K562 (cell line): ENCODE measurements around the gene SCAP. TPM values are rescaled to one million over a fixed set of nuclear protein-coding genes. Genes with fewer than 3 reads are reported as not detected.

Experiments
- BRD4 ChIP-seq: fragments of 200-600 bp; sonication (generic); IDR thresholded peaks from 2 replicates; pipeline ENCODE4 v1.6.1; 2017; ENCODE audit warnings: inconsistent platforms
- ETV1 ChIP-seq: fragments of 450-650 bp; conservative IDR thresholded peaks from 2 replicates; pipeline ENCODE4 v1.6.1; 2016; ENCODE audit warnings: missing genetic modification characterization, control low read depth, low read depth, missing compliant biosample characterization
- HLTF ChIP-seq: fragments of 450-650 bp; IDR thresholded peaks from 2 replicates; pipeline ENCODE4 v1.6.1; 2016
- HMGN3 ChIP-seq: IDR thresholded peaks from 2 replicates; pipeline ENCODE4 v1.6.1; 2011; ENCODE audit warnings: borderline replicate concordance, low read depth, mild to moderate bottlenecking, mixed read lengths, low read length; ENCODE audit not compliant: insufficient read length; ENCODE audit errors: extremely low read depth
- MCM7 ChIP-seq, 2 experiments: fragments of 450-650 bp; IDR thresholded peaks; 2 replicates each; pipeline ENCODE4 v1.6.1; 2016 to 2018
- MIER1 ChIP-seq: fragments of 450-650 bp; IDR thresholded peaks from 2 replicates; pipeline ENCODE4 v1.6.1; 2016; ENCODE audit warnings: antibody characterized with exemption, mild to moderate bottlenecking, low read depth
- MYNN ChIP-seq, 2 experiments: sonication (generic); formaldehyde crosslinking in 1 of 2; IDR thresholded peaks; 2 replicates each; pipeline versions ENCODE4 v1.5.0 to v1.6.1; 2016 to 2020; ENCODE audit warnings: antibody characterized with exemption in 1 of 2, missing genetic modification reagents in 1 of 2
- PML ChIP-seq: IDR thresholded peaks from 2 replicates; pipeline ENCODE4 v1.6.1; 2012; ENCODE audit warnings: low read length, inconsistent platforms
- RAD51 ChIP-seq: fragments of 450-650 bp; IDR thresholded peaks from 2 replicates; pipeline ENCODE4 v1.7.1; 2016; ENCODE audit warnings: low read depth, mild to moderate bottlenecking, borderline replicate concordance
- SMARCA4 ChIP-seq: fragments of 450-650 bp; IDR thresholded peaks from 2 replicates; pipeline ENCODE4 v1.6.1; 2016
- U2AF2 ChIP-seq: fragments of 200-400 bp; formaldehyde crosslinking; optimal IDR thresholded peaks from 2 replicates; pipeline ENCODE3; 2017; ENCODE audit warnings: low read depth, mild to moderate bottlenecking, low read length
- ZBTB49 ChIP-seq: sonication (generic); formaldehyde crosslinking; IDR thresholded peaks from 2 replicates; pipeline ENCODE4 v1.8.0; 2022; ENCODE audit warnings: missing genetic modification reagents, mild to moderate bottlenecking, borderline replicate concordance
- ZBTB8A ChIP-seq: fragments of 450-650 bp; IDR thresholded peaks from 2 replicates; pipeline ENCODE4 v1.6.1; 2018; ENCODE audit warnings: mild to moderate bottlenecking, moderate library complexity; ENCODE audit not compliant: partially characterized antibody
- ZC3H11A ChIP-seq: IDR thresholded peaks from 2 replicates; pipeline ENCODE4 v1.6.1; 2012; ENCODE audit warnings: low read depth, low read length, improper control_type of control experiment
- ZNF695 ChIP-seq: fragments of 450-650 bp; formaldehyde crosslinking; IDR thresholded peaks from 2 replicates; pipeline ENCODE4 v1.4.0; 2020; ENCODE audit warnings: mild to moderate bottlenecking, moderate library complexity
- ZNF76 ChIP-seq: fragments of 250-450 bp; sonication (Bioruptor Pico); IDR thresholded peaks from 2 replicates; pipeline ENCODE4 v1.4.0; 2020; ENCODE audit warnings: mild to moderate bottlenecking, moderate library complexity, borderline replicate concordance
- polyA plus RNA-seq, 8 experiments: library from polyadenylated mRNA; depleted of rRNA in 4 of 8; stranded (reverse) in 5 of 8; unstranded in 3 of 8; fragments of >200 nt; fragmentation: Nextera tagmentation in 2 of 8; fragmentation: Illumina TruSeq in 1 of 8; extraction: Ambion mirVana in 2 of 8; extraction: Trizol in 1 of 8; gene quantifications; 2 replicates each; pipeline versions ENCODE4 v1.2.1 to v1.2.3, GENCODE V29; 2011 to 2014; ENCODE audit warnings: inconsistent platforms in 1 of 8, missing spikeins in 1 of 8
- total RNA-seq, 7 experiments: library from RNA; depleted of rRNA in 6 of 7; stranded (reverse); fragments of >200 nt in 6 of 7; fragmentation: Illumina TruSeq in 2 of 7; extraction: Trizol in 2 of 7; gene quantifications; 2 replicates each; pipeline versions ENCODE4 v1.2.1 to v1.2.3, GENCODE V29; 2011 to 2021; ENCODE audit warnings: low replicate concordance in 1 of 7
- TF ChIP-seq, protein P1 (sequence below), 2 experiments: fragments of 200-800 bp in 1 of 2; sonication (Bioruptor generic) in 1 of 2; sonication (generic) in 1 of 2; formaldehyde crosslinking in 1 of 2; IDR thresholded peaks in 1 of 2; conservative IDR thresholded peaks in 1 of 2; 2 replicates each; pipeline versions ENCODE4 v1.5.0 to v1.6.1; 2016 to 2020; ENCODE audit warnings: missing compliant biosample characterization in 1 of 2, missing genetic modification characterization in 1 of 2, missing genetic modification reagents in 1 of 2
- TF ChIP-seq, protein P2 (sequence below): fragments of 450-650 bp; IDR thresholded peaks from 2 replicates; pipeline ENCODE4 v1.6.1; 2016; ENCODE audit warnings: antibody characterized with exemption
- TF ChIP-seq, protein P3 (sequence below), 2 experiments: fragments of 150-350 bp in 1 of 2; IDR thresholded peaks; 2 replicates each; pipeline ENCODE4 v1.6.1; 2012 to 2016; ENCODE audit warnings: low read depth in 2 of 2, low read length in 2 of 2, mild to moderate bottlenecking in 1 of 2, moderate library complexity in 1 of 2

The SCAP gene
- total and polyA plus RNA-seq, 9 of the 15 experiments (the other 6 are each of a cell fraction or from before 2014, with no cell fraction given): 2.6 to 104 (median 37.8) TPM

- no peak for TF ChIP-seq ZC3H11A
- TF ChIP-seq ZNF695: no peak
- TF ChIP-seq, protein P1, sequence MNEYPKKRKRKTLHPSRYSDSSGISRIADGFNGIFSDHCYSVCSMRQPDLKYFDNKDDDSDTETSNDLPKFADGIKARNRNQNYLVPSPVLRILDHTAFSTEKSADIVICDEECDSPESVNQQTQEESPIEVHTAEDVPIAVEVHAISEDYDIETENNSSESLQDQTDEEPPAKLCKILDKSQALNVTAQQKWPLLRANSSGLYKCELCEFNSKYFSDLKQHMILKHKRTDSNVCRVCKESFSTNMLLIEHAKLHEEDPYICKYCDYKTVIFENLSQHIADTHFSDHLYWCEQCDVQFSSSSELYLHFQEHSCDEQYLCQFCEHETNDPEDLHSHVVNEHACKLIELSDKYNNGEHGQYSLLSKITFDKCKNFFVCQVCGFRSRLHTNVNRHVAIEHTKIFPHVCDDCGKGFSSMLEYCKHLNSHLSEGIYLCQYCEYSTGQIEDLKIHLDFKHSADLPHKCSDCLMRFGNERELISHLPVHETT (CRISPR knock-in tag; conservative IDR thresholded peaks at IDR 0.05 in 1 of 2, IDR thresholded peaks at IDR 0.05 in 1 of 2): peak in 1 of 2 experiments; percentile 32; a peak in 1 of 4 replicates
- peak; percentile 30 for TF ChIP-seq HMGN3
- 0 out of 2 replicates have a peak, but pooled peaks have one; percentile 60 for TF ChIP-seq MYNN (IDR thresholded peaks at IDR 0.05)
- no peak for TF ChIP-seq MYNN (CRISPR knock-in tag; IDR thresholded peaks at IDR 0.05)
- no peak for TF ChIP-seq BRD4
- TF ChIP-seq ETV1 (tag): peak; percentile 90
- TF ChIP-seq ZNF76 (CRISPR knock-in tag): no peak
- TF ChIP-seq SMARCA4: no peak
- TF ChIP-seq, protein P2, sequence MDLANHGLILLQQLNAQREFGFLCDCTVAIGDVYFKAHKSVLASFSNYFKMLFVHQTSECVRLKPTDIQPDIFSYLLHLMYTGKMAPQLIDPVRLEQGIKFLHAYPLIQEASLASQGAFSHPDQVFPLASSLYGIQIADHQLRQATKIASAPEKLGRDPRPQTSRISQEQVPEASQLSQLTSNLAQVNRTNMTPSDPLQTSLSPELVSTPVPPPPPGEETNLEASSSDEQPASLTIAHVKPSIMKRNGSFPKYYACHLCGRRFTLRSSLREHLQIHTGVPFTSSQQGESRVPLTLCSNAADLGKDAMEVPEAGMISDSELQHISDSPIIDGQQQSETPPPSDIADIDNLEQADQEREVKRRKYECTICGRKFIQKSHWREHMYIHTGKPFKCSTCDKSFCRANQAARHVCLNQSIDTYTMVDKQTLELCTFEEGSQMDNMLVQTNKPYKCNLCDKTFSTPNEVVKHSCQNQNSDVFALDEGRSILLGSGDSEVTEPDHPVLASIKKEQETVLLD: peak; percentile 100
- no peak for TF ChIP-seq ZBTB49
- peak; percentile 69 for TF ChIP-seq PML
- TF ChIP-seq, protein P3, sequence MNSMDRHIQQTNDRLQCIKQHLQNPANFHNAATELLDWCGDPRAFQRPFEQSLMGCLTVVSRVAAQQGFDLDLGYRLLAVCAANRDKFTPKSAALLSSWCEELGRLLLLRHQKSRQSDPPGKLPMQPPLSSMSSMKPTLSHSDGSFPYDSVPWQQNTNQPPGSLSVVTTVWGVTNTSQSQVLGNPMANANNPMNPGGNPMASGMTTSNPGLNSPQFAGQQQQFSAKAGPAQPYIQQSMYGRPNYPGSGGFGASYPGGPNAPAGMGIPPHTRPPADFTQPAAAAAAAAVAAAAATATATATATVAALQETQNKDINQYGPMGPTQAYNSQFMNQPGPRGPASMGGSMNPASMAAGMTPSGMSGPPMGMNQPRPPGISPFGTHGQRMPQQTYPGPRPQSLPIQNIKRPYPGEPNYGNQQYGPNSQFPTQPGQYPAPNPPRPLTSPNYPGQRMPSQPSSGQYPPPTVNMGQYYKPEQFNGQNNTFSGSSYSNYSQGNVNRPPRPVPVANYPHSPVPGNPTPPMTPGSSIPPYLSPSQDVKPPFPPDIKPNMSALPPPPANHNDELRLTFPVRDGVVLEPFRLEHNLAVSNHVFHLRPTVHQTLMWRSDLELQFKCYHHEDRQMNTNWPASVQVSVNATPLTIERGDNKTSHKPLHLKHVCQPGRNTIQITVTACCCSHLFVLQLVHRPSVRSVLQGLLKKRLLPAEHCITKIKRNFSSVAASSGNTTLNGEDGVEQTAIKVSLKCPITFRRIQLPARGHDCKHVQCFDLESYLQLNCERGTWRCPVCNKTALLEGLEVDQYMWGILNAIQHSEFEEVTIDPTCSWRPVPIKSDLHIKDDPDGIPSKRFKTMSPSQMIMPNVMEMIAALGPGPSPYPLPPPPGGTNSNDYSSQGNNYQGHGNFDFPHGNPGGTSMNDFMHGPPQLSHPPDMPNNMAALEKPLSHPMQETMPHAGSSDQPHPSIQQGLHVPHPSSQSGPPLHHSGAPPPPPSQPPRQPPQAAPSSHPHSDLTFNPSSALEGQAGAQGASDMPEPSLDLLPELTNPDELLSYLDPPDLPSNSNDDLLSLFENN (IDR thresholded peaks at IDR 0.05; ENCODE audit: low read depth in 2 of 2, low read length in 2 of 2): peak in 1 of 2 experiments; percentile 18; a peak in 1 of 4 replicates
- TF ChIP-seq HLTF: no peak
- no peak for TF ChIP-seq U2AF2
- no peak for TF ChIP-seq MCM7 (IDR thresholded peaks at IDR 0.05)
- TF ChIP-seq RAD51: no peak; the same call in 1 of the 2 replicates
- TF ChIP-seq MIER1: no peak
- TF ChIP-seq ZBTB8A: no peak
Observed at GRCh38 chr3:47513125-47513929, 37.6 kb upstream of the SCAP start, which contains the start of gene ELP6 (continued).
